Measurements from ENCODE around the gene TBC1D4.

GRCh38 chr13:75372923-75373841, 108.8 kb downstream of the TBC1D4 start:
- no peak for TF ChIP-seq FOXP1 (CRISPR knock-in tag; IDR thresholded peaks at IDR 0.05)
- no peak for TF ChIP-seq SMC3 (conservative IDR thresholded peaks at IDR 0.05; ENCODE audit: insufficient read depth, low read depth, low read length)
- no peak for TF ChIP-seq CREB1 (IDR thresholded peaks at IDR 0.05)
- TF ChIP-seq CREB1 (CRISPR knock-in tag; IDR thresholded peaks at IDR 0.05), result no peak
- TF ChIP-seq SNRNP70 (optimal IDR thresholded peaks at IDR 0.05; ENCODE audit: low read depth, low read length), result no peak
- no peak for TF ChIP-seq NFYB (IDR thresholded peaks at IDR 0.05; ENCODE audit: extremely low read depth, insufficient read length)
- no peak for TF ChIP-seq MAFF (IDR thresholded peaks at IDR 0.05; ENCODE audit: low read length)
- TF ChIP-seq ATF2 (CRISPR knock-in tag; IDR thresholded peaks at IDR 0.05), result no peak
- no peak for TF ChIP-seq ZNF217 (CRISPR knock-in tag; IDR thresholded peaks at IDR 0.05)
- TF ChIP-seq TEAD4 (IDR thresholded peaks at IDR 0.05; ENCODE audit: low read length), result peak; percentile 9; the same call in 1 of the 2 replicates
- no peak for TF ChIP-seq TEAD4 (CRISPR knock-in tag; IDR thresholded peaks at IDR 0.05; ENCODE audit: borderline replicate concordance)
- TF ChIP-seq, protein P1, sequence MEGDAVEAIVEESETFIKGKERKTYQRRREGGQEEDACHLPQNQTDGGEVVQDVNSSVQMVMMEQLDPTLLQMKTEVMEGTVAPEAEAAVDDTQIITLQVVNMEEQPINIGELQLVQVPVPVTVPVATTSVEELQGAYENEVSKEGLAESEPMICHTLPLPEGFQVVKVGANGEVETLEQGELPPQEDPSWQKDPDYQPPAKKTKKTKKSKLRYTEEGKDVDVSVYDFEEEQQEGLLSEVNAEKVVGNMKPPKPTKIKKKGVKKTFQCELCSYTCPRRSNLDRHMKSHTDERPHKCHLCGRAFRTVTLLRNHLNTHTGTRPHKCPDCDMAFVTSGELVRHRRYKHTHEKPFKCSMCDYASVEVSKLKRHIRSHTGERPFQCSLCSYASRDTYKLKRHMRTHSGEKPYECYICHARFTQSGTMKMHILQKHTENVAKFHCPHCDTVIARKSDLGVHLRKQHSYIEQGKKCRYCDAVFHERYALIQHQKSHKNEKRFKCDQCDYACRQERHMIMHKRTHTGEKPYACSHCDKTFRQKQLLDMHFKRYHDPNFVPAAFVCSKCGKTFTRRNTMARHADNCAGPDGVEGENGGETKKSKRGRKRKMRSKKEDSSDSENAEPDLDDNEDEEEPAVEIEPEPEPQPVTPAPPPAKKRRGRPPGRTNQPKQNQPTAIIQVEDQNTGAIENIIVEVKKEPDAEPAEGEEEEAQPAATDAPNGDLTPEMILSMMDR (IDR thresholded peaks at IDR 0.05 in 2 of 3, conservative IDR thresholded peaks at IDR 0.05 in 1 of 3; ENCODE audit: insufficient read depth in 2 of 3, low read depth in 1 of 3, low read length in 3 of 3), result no peak

Measured in K562 (cell line).